HEK293 (cell line): Measurements from ENCODE around the gene CFHR3.
"Not testable (repeated sequence)": the region's sequence is repeated elsewhere in the genome, so short reads cannot be mapped to it uniquely, and the experiment has no call there.

Experiments
- CTCF ChIA-PET: fragments of 350-600 bp; formaldehyde crosslinking; extraction: SDS; loops from one replicate; lab custom pipeline; 2021; ENCODE audit warnings: antibody characterized with exemption; lab: Yijun Ruan, JAX
- POLR2A ChIA-PET: fragments of 300-600 bp; formaldehyde crosslinking; extraction: SDS; loops from one replicate; lab custom pipeline; 2020; ENCODE audit warnings: antibody characterized with exemption, inconsistent platforms; lab: Yijun Ruan, JAX
- H3K27ac ChIP-seq: fragments of 200-500 bp; sonication (Bioruptor generic); 2 replicates; pipeline ENCODE4 v1.5.1; 2014; ENCODE audit warnings: low read depth, low read length, control low read depth, inconsistent platforms; ENCODE audit errors: extremely low read depth
- H3K36me3 ChIP-seq, 2 experiments: fragments of 200-500 bp in 1 of 2; sonication (Bioruptor generic) in 1 of 2; 1 replicate in 1 of 2; 2 replicates in 1 of 2; pipeline ENCODE4 v1.5.1; 2014 to 2017; ENCODE audit warnings: inconsistent platforms in 2 of 2, low read length in 2 of 2; ENCODE audit not compliant: control insufficient read depth in 2 of 2, insufficient read depth in 1 of 2
- H3K4me1 ChIP-seq: fragments of 200-500 bp; sonication (Bioruptor generic); 2 replicates; pipeline ENCODE4 v1.5.1; 2014; ENCODE audit warnings: mild to moderate bottlenecking, low read length, inconsistent platforms; ENCODE audit not compliant: control insufficient read depth, insufficient read depth
- H3K4me3 ChIP-seq: 2 replicates; pipeline ENCODE4 v1.5.1; 2011; ENCODE audit warnings: low read depth, mild to moderate bottlenecking, control low read depth, low read length, moderate library complexity
- H3K9me3 ChIP-seq: fragments of 200-500 bp; sonication (Bioruptor generic); 2 replicates; pipeline ENCODE4 v1.5.1; 2014; ENCODE audit warnings: low read depth, low read length, inconsistent platforms; ENCODE audit not compliant: control insufficient read depth, insufficient read depth
- GFI1B ChIP-seq: fragments of 450-650 bp; formaldehyde crosslinking; IDR thresholded peaks from 2 replicates; pipeline ENCODE4 v1.5.1; 2016; ENCODE audit warnings: missing biosample characterization, missing genetic modification characterization
- HOXC10 ChIP-seq: sonication (generic); formaldehyde crosslinking; IDR thresholded peaks from 2 replicates; pipeline ENCODE4 v1.8.1; 2023; ENCODE audit warnings: mild to moderate bottlenecking, missing genetic modification reagents
- OVOL3 ChIP-seq: fragments of 450-650 bp; formaldehyde crosslinking; IDR thresholded peaks from 2 replicates; pipeline ENCODE4 v1.5.1; 2016; ENCODE audit warnings: missing biosample characterization, missing genetic modification characterization
- SETDB1 ChIP-seq: IDR thresholded peaks from one replicate; pipeline ENCODE4 v1.6.1; 2017; ENCODE audit warnings: mild to moderate bottlenecking, low read length, moderate library complexity, mixed read lengths; ENCODE audit not compliant: insufficient read length
- TRIM28 ChIP-seq: IDR thresholded peaks from 2 replicates; pipeline ENCODE4 v1.6.1; 2011; ENCODE audit warnings: low read length, control low read depth, borderline replicate concordance
- ZBTB17 ChIP-seq: fragments of 450-650 bp; formaldehyde crosslinking; IDR thresholded peaks from 2 replicates; pipeline ENCODE4 v1.5.1; 2016; ENCODE audit warnings: missing biosample characterization, missing genetic modification characterization
- ZFP37 ChIP-seq: fragments of 450-650 bp; formaldehyde crosslinking; IDR thresholded peaks from 2 replicates; pipeline ENCODE4 v1.5.1; 2016; ENCODE audit warnings: missing biosample characterization, missing genetic modification characterization
- ZNF169 ChIP-seq: fragments of 450-650 bp; formaldehyde crosslinking; IDR thresholded peaks from 2 replicates; pipeline ENCODE4 v1.5.1; 2016; ENCODE audit warnings: missing biosample characterization, missing genetic modification characterization
- ZNF549 ChIP-seq: fragments of 450-650 bp; IDR thresholded peaks from 2 replicates; pipeline ENCODE4 v1.5.1; 2018; ENCODE audit warnings: missing biosample characterization, missing genetic modification characterization, mild to moderate bottlenecking, inconsistent platforms, moderate library complexity
- ZNF654 ChIP-seq: fragments of 450-650 bp; formaldehyde crosslinking; IDR thresholded peaks from 2 replicates; pipeline ENCODE4 v1.5.1; 2016; ENCODE audit warnings: low read depth, missing biosample characterization, missing genetic modification characterization
- ZNF660 ChIP-seq: fragments of 450-650 bp; IDR thresholded peaks from 2 replicates; pipeline ENCODE4 v1.5.1; 2018; ENCODE audit warnings: missing biosample characterization, mild to moderate bottlenecking, missing genetic modification characterization
- ZNF747 ChIP-seq: fragments of 450-650 bp; formaldehyde crosslinking; IDR thresholded peaks from 2 replicates; pipeline ENCODE4 v1.5.1; 2016; ENCODE audit warnings: missing biosample characterization, missing genetic modification characterization
- ZNF76 ChIP-seq: fragments of 450-650 bp; formaldehyde crosslinking; IDR thresholded peaks from 2 replicates; pipeline ENCODE4; 2016; ENCODE audit warnings: low read depth, missing biosample characterization, missing genetic modification characterization, borderline replicate concordance
- ZNF792 ChIP-seq: fragments of 450-650 bp; formaldehyde crosslinking; IDR thresholded peaks from 2 replicates; pipeline ENCODE4 v1.5.1; 2016; ENCODE audit warnings: missing biosample characterization, missing genetic modification characterization
- TF ChIP-seq, protein P1 (sequence below): fragments of 450-650 bp; formaldehyde crosslinking; IDR thresholded peaks from 2 replicates; pipeline ENCODE4 v1.5.1; 2016; ENCODE audit warnings: missing biosample characterization, missing genetic modification characterization
- TF ChIP-seq, protein P2 (sequence below): fragments of 450-650 bp; formaldehyde crosslinking; IDR thresholded peaks from 2 replicates; pipeline ENCODE4 v1.5.1; 2016; ENCODE audit warnings: missing biosample characterization, missing genetic modification characterization
- TF ChIP-seq, protein P3 (sequence below): fragments of 450-650 bp; formaldehyde crosslinking; IDR thresholded peaks from 2 replicates; pipeline ENCODE4 v1.5.1; 2016; ENCODE audit warnings: missing biosample characterization, missing genetic modification characterization

CFHR3 gene

DNA sequence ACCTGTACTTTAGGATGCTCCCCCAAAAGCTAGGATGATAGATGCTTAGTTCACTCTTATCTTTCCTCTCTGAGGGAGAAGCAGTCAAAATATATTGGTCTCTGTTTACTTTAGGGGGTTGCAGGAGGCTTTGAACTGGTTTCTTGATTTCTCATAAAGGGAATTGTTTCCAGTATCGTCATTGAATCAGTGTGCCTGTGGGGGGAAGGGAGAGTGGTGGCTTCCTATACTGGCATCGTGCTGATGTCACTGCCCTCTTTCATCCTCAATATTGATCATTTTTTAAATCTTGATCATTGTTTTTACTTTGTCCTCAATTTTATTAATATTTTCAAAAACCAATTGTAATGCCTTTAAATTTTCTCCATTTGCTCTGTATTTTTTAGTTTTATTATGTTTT lies 40.2 kb upstream of the CFHR3 start (continued):
- TF ChIP-seq, protein P1, sequence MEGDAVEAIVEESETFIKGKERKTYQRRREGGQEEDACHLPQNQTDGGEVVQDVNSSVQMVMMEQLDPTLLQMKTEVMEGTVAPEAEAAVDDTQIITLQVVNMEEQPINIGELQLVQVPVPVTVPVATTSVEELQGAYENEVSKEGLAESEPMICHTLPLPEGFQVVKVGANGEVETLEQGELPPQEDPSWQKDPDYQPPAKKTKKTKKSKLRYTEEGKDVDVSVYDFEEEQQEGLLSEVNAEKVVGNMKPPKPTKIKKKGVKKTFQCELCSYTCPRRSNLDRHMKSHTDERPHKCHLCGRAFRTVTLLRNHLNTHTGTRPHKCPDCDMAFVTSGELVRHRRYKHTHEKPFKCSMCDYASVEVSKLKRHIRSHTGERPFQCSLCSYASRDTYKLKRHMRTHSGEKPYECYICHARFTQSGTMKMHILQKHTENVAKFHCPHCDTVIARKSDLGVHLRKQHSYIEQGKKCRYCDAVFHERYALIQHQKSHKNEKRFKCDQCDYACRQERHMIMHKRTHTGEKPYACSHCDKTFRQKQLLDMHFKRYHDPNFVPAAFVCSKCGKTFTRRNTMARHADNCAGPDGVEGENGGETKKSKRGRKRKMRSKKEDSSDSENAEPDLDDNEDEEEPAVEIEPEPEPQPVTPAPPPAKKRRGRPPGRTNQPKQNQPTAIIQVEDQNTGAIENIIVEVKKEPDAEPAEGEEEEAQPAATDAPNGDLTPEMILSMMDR, result no peak
- TF ChIP-seq OVOL3 (tag by site-specific recombination) (no peak), GFI1B (no peak)

DNA sequence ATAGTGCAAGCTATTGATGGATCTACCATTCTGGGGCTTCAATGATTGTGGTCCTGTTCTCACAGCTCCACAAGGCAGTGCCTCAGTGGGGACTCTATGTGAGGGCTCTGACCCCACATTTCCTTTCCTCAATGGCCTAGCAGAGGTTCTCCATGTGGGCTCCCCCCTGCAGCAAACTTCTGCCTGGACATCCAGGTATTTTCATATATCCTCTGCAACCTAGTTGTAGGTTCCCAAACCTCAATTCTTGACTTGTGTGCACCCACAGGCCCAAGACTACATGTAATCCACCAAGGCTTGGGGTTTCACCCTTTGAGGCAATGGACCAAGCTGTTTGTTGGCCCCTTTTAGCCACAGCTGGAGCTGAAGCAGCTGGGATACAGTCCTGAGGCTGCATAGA lies 35.9 kb upstream of the CFHR3 start:
- ChIA-PET POLR2A (no interaction called here), CTCF (no interaction called here)
- Histone ChIP-seq H3K4me3 (no peak overlapping the region), H3K4me1 (no peaks in the 10 kb centered on the region), H3K36me3 (no peaks in the 10 kb centered on the region), H3K9me3 (no peaks in the 10 kb centered on the region), H3K27ac (no peak overlapping the region)
- peak; percentile 71; the same call in 1 of the 2 replicates for TF ChIP-seq TRIM28
- TF ChIP-seq ZNF747 (tag by site-specific recombination), result no peak
- TF ChIP-seq SETDB1, result peak; percentile 50

DNA sequence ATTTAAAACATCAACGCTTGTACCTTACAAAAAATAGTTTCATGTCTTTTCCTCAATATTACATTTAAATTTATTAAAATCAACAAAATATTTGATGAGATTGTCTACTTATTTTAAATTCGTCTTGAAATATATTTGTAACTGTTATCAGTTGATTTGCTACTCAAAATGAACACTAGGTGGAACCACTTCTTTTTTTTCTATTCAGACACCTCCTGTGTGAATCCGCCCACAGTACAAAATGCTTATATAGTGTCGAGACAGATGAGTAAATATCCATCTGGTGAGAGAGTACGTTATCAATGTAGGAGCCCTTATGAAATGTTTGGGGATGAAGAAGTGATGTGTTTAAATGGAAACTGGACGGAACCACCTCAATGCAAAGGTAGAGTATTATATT lies 31.4 kb upstream of the CFHR3 start:
- CTCF ChIA-PET, H3K36me3 ChIP-seq, POLR2A ChIA-PET, H3K4me1 ChIP-seq, H3K9me3 ChIP-seq, H3K27ac ChIP-seq, H3K4me3 ChIP-seq: not testable (repeated sequence)
- TF ChIP-seq ZNF654 (tag by site-specific recombination) (peak; percentile 59), ZNF660 (peak; percentile 58; the same call in 1 of the 2 replicates)

DNA sequence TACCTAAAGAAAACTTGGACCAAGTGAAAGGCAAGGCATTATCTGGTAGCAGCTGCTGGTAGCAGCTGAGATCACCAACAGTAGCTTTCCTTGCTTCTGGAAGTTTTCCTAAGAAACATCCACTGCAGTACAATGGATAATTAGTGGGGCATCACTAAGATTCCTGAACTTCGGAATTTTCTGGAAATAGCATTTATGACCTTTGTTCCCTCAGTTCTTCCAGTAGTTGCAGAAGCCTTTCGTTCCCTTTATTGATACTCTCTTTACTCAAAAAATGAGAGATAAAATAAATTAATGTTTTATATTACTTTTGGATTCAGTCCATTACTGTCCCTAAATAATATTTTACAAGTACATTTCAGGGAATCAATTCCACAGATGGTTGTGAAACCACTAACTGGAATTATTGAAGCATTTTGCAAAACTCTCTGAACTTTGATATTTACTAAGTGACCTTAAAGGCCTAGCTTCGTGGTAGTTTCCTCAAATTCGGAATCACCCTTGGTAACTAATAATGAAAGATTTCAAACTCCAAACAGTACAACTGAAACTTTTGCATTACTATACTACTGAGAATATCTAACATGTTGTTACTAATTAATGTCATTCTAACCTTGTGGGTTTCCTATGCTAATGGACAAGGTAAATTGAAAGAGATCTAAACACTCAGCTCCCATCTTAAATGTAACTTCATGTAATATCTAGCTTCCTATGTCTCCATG lies 9.5 kb upstream of the CFHR3 start:
- CTCF ChIA-PET, result not testable (repeated sequence)

DNA sequence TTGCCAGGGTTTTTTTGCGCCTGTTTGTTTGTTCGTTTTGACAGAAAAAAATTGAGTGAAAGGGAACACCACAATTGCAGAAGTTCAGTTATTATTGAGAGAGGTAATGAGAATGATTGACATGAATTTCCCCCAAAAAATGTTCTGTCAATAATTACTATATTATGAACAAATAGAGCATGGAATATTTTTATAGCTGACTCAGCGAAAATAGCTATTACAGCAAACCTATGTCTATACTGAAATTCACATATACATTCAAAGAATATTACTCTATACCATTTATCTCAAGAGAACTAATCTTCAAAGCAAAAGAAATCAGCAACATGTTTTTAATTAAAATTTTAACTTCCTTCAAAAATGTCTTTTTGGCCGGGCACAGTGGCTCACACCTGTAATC lies 4.8 kb upstream of the CFHR3 start:
- H3K9me3 ChIP-seq, POLR2A ChIA-PET, H3K27ac ChIP-seq, H3K36me3 ChIP-seq, H3K4me3 ChIP-seq, H3K4me1 ChIP-seq: not testable (repeated sequence)
- CTCF ChIA-PET, result interaction anchor here (0.7 kb wide), 1 partner anchor 130 kb away, joined by 4 read pairs; no protein-coding TSS in a partner anchor

More for the DNA sequence above, 9.5 kb upstream of the CFHR3 start:
- H3K27ac ChIP-seq, H3K9me3 ChIP-seq, H3K4me3 ChIP-seq, H3K4me1 ChIP-seq, POLR2A ChIA-PET, H3K36me3 ChIP-seq: not testable (repeated sequence)

DNA sequence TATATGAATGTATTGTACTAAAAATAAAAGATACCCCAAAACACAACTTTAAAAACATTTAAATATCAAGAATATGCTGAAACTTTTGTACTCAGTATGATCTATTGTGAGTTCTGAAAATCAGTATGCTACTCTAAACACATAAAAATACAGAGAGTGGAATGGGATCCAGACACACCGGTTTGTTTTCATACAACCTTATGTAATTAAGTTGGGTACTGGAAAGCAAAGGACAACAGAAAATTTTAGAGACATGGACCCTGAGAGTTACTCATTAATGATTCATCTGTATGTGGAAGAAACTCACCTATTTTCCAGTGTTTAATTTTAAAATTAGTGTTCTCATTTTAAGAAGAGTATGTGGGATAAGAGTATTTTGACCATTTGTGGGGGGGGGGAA lies 927 bp upstream of the CFHR3 start:
- no peaks in the 10 kb centered on the region for H3K9me3 ChIP-seq
- CTCF ChIA-PET, result no interaction called here
- no peaks in the 10 kb centered on the region for H3K4me1 ChIP-seq
- H3K27ac ChIP-seq, result no peak overlapping the region
- POLR2A ChIA-PET, result no interaction called here
- H3K36me3 ChIP-seq, result no peaks in the 10 kb centered on the region
- no peak overlapping the region for H3K4me3 ChIP-seq
- TF ChIP-seq ZNF76 (no peak), ZNF169 (tag by site-specific recombination) (no peak), HOXC10 (no peak), ZBTB17 (no peak), ZNF792 (tag by site-specific recombination) (no peak), ZNF549 (no peak), ZFP37 (tag by site-specific recombination) (no peak)
- TF ChIP-seq, protein P2, sequence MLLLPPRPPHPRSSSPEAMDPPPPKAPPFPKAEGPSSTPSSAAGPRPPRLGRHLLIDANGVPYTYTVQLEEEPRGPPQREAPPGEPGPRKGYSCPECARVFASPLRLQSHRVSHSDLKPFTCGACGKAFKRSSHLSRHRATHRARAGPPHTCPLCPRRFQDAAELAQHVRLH (tag by site-specific recombination), result no peak
- TF ChIP-seq, protein P3, sequence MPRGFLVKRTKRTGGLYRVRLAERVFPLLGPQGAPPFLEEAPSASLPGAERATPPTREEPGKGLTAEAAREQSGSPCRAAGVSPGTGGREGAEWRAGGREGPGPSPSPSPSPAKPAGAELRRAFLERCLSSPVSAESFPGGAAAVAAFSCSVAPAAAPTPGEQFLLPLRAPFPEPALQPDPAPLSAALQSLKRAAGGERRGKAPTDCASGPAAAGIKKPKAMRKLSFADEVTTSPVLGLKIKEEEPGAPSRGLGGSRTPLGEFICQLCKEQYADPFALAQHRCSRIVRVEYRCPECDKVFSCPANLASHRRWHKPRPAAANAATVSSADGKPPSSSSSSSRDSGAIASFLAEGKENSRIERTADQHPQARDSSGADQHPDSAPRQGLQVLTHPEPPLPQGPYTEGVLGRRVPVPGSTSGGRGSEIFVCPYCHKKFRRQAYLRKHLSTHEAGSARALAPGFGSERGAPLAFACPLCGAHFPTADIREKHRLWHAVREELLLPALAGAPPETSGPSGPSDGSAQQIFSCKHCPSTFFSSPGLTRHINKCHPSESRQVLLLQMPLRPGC (tag by site-specific recombination), result no peak
